Calu3 (cell line): ENCODE data around the gene TMEM132E. TPM values are rescaled to one million over a fixed set of nuclear protein-coding genes. Genes with fewer than 3 reads are reported as not detected.

Source experiments
- BruUV-seq: library from RNA; stranded (reverse); fragments of 400-500 nt; replicated peaks from 2 replicates; lab custom pipeline; 2021; lab: Mats Ljungman, UMichigan
- CTCF ChIA-PET: fragments of 300-600 bp; sonication (Branson Sonifier 250); formaldehyde crosslinking; loops from one replicate; lab custom pipeline; 2022; ENCODE audit warnings: antibody characterized with exemption; lab: Charles Lee
- DNase-seq: peaks from one replicate; pipeline ENCODE4 v3.0.0; 2022
- H3K27ac Mint-ChIP-seq: one replicate; pipeline ENCODE4 v1.8.0; 2022; ENCODE audit warnings: mixed read lengths; ENCODE audit not compliant: unreplicated experiment
- H3K27me3 Mint-ChIP-seq: one replicate; pipeline ENCODE4 v1.8.0; 2022; ENCODE audit warnings: mixed read lengths; ENCODE audit not compliant: unreplicated experiment
- H3K36me3 Mint-ChIP-seq: one replicate; pipeline ENCODE4 v1.8.0; 2022; ENCODE audit warnings: mild to moderate bottlenecking, moderate library complexity, mixed read lengths; ENCODE audit not compliant: insufficient read depth, unreplicated experiment
- H3K4me1 Mint-ChIP-seq: one replicate; pipeline ENCODE4 v1.8.0; 2022; ENCODE audit warnings: mild to moderate bottlenecking, low read depth, mixed read lengths; ENCODE audit not compliant: unreplicated experiment
- H3K4me3 Mint-ChIP-seq: one replicate; pipeline ENCODE4 v1.8.0; 2022; ENCODE audit warnings: mild to moderate bottlenecking, low read depth, moderate library complexity, mixed read lengths; ENCODE audit not compliant: unreplicated experiment
- H3K9me3 Mint-ChIP-seq: one replicate; pipeline ENCODE4 v1.8.0; 2022; ENCODE audit warnings: low read depth, mixed read lengths; ENCODE audit not compliant: unreplicated experiment
- intact Hi-C: fragments of 100-400 bp; cut with micrococcal nuclease; formaldehyde crosslinking; loops from one replicate; pipeline ENCODE4 v1.10.0; 2022; ENCODE audit not compliant: unreplicated experiment
- total RNA-seq: library from RNA; stranded (reverse); gene quantifications from 2 replicates; pipeline ENCODE4 v1.2.3, GENCODE V29; 2022
- TF ChIP-seq, protein P1 (sequence below): fragments of 200-600 bp; IDR thresholded peaks from one replicate; pipeline ENCODE4 v1.8.0; 2022; ENCODE audit warnings: antibody characterized with exemption; ENCODE audit not compliant: unreplicated experiment

TMEM132E gene
- total RNA-seq, 1 experiment from 2014 or later: 0.26 TPM

DNA sequence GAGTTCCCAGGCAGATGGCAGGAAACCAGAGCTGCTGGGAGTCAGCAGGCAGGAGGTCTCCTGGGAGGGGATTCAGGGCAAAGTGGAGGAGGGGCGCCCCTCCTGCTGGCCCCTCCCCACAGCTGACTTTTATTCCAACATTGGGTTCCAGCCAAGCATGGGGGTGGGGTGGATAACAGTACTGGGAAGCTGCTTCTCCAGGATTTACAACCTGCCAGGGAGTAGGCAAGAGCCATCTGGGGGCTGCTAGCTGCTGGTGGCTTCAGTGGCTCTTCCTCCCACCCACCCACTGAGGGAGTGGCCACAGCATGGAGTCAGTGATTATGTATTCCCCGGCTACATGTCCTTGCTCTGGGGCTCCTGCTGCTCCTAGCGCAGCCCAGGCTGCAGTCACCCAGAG lies 36.8 kb downstream of the TMEM132E start:
- CTCF ChIA-PET: interaction anchor here (1.2 kb wide), 1 partner anchor 13 kb away, joined by 3 read pairs; no protein-coding TSS in a partner anchor
- H3K27ac Mint-ChIP-seq: no peak overlapping the region

DNA sequence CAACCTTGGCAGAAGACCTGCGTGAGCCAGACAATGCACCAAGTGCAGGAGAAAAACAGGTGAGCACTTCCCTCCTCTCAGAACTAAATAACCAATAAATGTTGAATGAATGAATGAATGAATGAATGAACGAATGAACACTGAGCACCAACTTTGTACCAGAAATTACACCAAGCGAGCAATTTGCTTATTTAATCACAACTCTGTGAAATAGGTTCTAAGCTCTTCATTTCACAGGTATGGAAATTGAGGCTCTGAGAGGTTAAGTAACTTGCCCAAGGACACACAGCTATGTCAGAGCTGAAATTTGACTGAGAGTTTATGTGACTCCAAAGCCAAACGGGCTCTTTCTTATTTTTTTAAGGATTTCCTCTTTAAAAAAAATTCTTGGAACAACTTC lies 38.0 kb downstream of the TMEM132E start:
- Mint-ChIP-seq H3K4me3 (no peak overlapping the region), H3K36me3 (peaks cover 3% of the 10 kb centered on the region), H3K27me3 (peaks cover 32% of the 10 kb centered on the region), H3K9me3 (no peaks in the 10 kb centered on the region), H3K27ac (no peak overlapping the region), H3K4me1 (no peaks in the 10 kb centered on the region)
- no TSS peak for BruUV-seq
- intact Hi-C loops: no loop called here
- CTCF ChIA-PET: interaction anchor here (0.8 to 1.2 kb wide), 2 partner anchors 12 to 36 kb away, joined by 3 read pairs; no protein-coding TSS in a partner anchor
- DNase-seq: no peak
- TF ChIP-seq, protein P1, sequence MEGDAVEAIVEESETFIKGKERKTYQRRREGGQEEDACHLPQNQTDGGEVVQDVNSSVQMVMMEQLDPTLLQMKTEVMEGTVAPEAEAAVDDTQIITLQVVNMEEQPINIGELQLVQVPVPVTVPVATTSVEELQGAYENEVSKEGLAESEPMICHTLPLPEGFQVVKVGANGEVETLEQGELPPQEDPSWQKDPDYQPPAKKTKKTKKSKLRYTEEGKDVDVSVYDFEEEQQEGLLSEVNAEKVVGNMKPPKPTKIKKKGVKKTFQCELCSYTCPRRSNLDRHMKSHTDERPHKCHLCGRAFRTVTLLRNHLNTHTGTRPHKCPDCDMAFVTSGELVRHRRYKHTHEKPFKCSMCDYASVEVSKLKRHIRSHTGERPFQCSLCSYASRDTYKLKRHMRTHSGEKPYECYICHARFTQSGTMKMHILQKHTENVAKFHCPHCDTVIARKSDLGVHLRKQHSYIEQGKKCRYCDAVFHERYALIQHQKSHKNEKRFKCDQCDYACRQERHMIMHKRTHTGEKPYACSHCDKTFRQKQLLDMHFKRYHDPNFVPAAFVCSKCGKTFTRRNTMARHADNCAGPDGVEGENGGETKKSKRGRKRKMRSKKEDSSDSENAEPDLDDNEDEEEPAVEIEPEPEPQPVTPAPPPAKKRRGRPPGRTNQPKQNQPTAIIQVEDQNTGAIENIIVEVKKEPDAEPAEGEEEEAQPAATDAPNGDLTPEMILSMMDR: no peak

More for the DNA sequence above, 36.8 kb downstream of the TMEM132E start:
- Mint-ChIP-seq H3K9me3 (peaks cover 3% of the 10 kb centered on the region), H3K27me3 (peaks cover 42% of the 10 kb centered on the region), H3K4me1 (no peaks in the 10 kb centered on the region), H3K4me3 (no peak overlapping the region), H3K36me3 (peaks cover 3% of the 10 kb centered on the region)
- TF ChIP-seq, protein P1: no peak
- DNase-seq: no peak
- no TSS peak for BruUV-seq
- intact Hi-C loops: no loop called here

DNA sequence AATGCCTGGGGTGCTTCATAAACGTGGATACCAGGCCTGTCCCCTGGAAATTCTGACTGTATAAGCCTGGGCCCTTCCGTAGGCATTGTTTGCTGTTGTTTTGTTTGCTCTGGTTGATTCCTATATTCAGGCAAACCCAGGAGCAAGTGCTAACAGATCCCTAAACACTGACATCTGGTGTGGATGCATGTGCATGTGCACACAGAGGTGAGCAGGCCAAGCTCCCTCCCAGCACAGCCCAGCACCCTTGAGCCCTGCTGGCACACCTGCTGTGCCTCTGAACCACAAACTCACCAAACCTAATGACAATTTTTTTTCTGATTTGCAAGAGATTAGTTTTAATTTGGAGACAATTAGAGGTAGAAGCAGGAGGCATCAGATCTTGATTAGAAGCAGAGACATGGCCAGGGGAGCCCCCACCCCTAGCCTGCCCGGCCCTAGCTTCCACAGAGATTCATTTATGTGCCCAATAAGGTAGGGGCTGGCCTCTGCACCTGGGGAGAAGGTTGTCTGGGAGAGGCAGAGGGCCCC lies 40.4 kb downstream of the TMEM132E start:
- H3K4me1 Mint-ChIP-seq: peaks cover 11% of the 10 kb centered on the region
- intact Hi-C loops: no loop called here
- BruUV-seq: no TSS peak
- H3K27ac Mint-ChIP-seq: no peak overlapping the region
- CTCF ChIA-PET: no interaction called here
- no peak overlapping the region for H3K4me3 Mint-ChIP-seq
- peaks cover 19% of the 10 kb centered on the region for H3K27me3 Mint-ChIP-seq
- DNase-seq: no peak
- H3K9me3 Mint-ChIP-seq: no peaks in the 10 kb centered on the region
- TF ChIP-seq, protein P1: no peak
- no peaks in the 10 kb centered on the region for H3K36me3 Mint-ChIP-seq

DNA sequence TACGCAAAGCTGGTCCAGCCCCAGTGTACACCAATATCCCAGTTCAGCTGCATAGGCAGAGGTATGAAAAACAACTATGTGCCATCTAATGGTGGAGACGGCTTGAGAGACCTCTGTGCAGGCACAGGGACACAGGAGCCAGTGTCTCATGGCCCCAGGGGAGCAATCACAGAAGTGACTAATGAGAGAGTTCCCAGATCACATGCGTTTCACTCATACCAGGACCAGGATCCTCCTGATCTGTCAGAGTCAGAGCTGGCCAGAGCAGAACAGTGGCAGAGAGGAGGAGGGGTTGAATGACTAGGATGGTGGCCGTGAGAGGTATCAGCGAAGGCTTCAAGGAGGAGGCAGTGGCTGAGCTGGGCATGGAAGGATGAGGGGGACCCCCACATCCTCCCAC lies 41.1 kb downstream of the TMEM132E start:
- no peaks in the 10 kb centered on the region for H3K9me3 Mint-ChIP-seq
- CTCF ChIA-PET: interaction anchor here (0.8 kb wide), 1 partner anchor 35 kb away, joined by 3 read pairs; no protein-coding TSS in a partner anchor
- BruUV-seq: no TSS peak
- DNase-seq: no peak
- no peak overlapping the region for H3K27ac Mint-ChIP-seq
- intact Hi-C loops: no loop called here
- TF ChIP-seq, protein P1: no peak
- H3K36me3 Mint-ChIP-seq: no peaks in the 10 kb centered on the region
- H3K27me3 Mint-ChIP-seq: peaks cover 12% of the 10 kb centered on the region
- H3K4me1 Mint-ChIP-seq: peaks cover 17% of the 10 kb centered on the region
- no peak overlapping the region for H3K4me3 Mint-ChIP-seq
